ENCODE data around the gene EPC2. TPM values are rescaled to one million over a fixed set of nuclear protein-coding genes. Genes with fewer than 3 reads are reported as not detected.
A peak's percentile ranks its signal among the peaks of the same experiment; 100 is the strongest.
"Not testable (repeated sequence)": the region's sequence is repeated elsewhere in the genome, so short reads cannot be mapped to it uniquely, and the experiment has no call there.

The EPC2 gene
- total RNA-seq, 2 experiments from 2014 or later, result 26.1 to 26.5 TPM

- ChIA-PET CTCF (interaction anchor here (0.9 to 1.9 kb wide), 7 partner anchors 13 to 134 kb away, joined by 3 to 9 read pairs (median 4); no protein-coding TSS in a partner anchor), POLR2A (interaction anchor here (0.6 to 1.2 kb wide), 6 partner anchors 40 to 623 kb away, joined by 3 to 9 read pairs (median 4); partner anchors contain the start of genes MBD5 and ORC4)
- Mint-ChIP-seq H3K36me3 (ENCODE audit: low read depth) (peaks cover 2% of the 10 kb centered on the region), H3K4me1 (ENCODE audit: low read depth) (peaks cover 24% of the 10 kb centered on the region), H3K4me3 (peak overlapping the region; percentile 87), H3K27me3 (ENCODE audit: low read depth) (peaks cover 23% of the 10 kb centered on the region), H3K27ac (peak overlapping the region; percentile 28), H3K9me3 (ENCODE audit: insufficient read depth) (no peaks in the 10 kb centered on the region)
- ATAC-seq (no peak), DNase-seq (no peak)
These were observed 1.1 kb upstream of the EPC2 start for GRCh38 chr2:148643421-148643820.

- H3K36me3 Mint-ChIP-seq (ENCODE audit: low read depth), result peaks cover 3% of the 10 kb centered on the region
- POLR2A ChIA-PET, result interaction anchor here (0.7 to 2.2 kb wide), 7 partner anchors 13 to 117 kb away, joined by 3 to 13 read pairs (median 5); no protein-coding TSS in a partner anchor
- ATAC-seq, result peak; percentile 78
- peak; percentile 94 for DNase-seq
- H3K9me3 Mint-ChIP-seq (ENCODE audit: insufficient read depth), result no peaks in the 10 kb centered on the region
- peaks cover 31% of the 10 kb centered on the region for H3K4me1 Mint-ChIP-seq (ENCODE audit: low read depth)
- peak overlapping the region; percentile 97 for H3K27ac Mint-ChIP-seq
- H3K27me3 Mint-ChIP-seq (ENCODE audit: low read depth), result peaks cover 21% of the 10 kb centered on the region
- CTCF ChIA-PET, result interaction anchor here (0.6 to 1.8 kb wide), 5 partner anchors 13 to 345 kb away, joined by 3 to 5 read pairs (median 3); no protein-coding TSS in a partner anchor
- H3K4me3 Mint-ChIP-seq, result peak overlapping the region; percentile 87
These were observed 460 bp downstream of the EPC2 start for GRCh38 chr2:148644883-148645538.

- H3K27me3 Mint-ChIP-seq (ENCODE audit: low read depth), result peaks cover 21% of the 10 kb centered on the region
- POLR2A ChIA-PET, result interaction anchor here (0.6 to 2.2 kb wide), 14 partner anchors 10 to 624 kb away, joined by 3 to 13 read pairs (median 5); partner anchors contain the start of gene MBD5
- peak overlapping the region; percentile 97 for H3K27ac Mint-ChIP-seq
- H3K9me3 Mint-ChIP-seq (ENCODE audit: insufficient read depth), result no peaks in the 10 kb centered on the region
- DNase-seq (peak; percentile 82), ATAC-seq (peak; percentile 65)
- peaks cover 33% of the 10 kb centered on the region for H3K4me1 Mint-ChIP-seq (ENCODE audit: low read depth)
- H3K4me3 Mint-ChIP-seq, result peak overlapping the region; percentile 87
- CTCF ChIA-PET, result interaction anchor here (0.6 to 1.8 kb wide), 8 partner anchors 12 to 625 kb away, joined by 3 to 5 read pairs (median 4); partner anchors contain the start of gene MBD5
- H3K36me3 Mint-ChIP-seq (ENCODE audit: low read depth), result peaks cover 3% of the 10 kb centered on the region
These were observed 1.1 kb downstream of the EPC2 start for GRCh38 chr2:148645539-148646230.

- Mint-ChIP-seq H3K4me1 (ENCODE audit: low read depth) (peaks cover 38% of the 10 kb centered on the region), H3K27me3 (ENCODE audit: low read depth) (peaks cover 17% of the 10 kb centered on the region), H3K9me3 (ENCODE audit: insufficient read depth) (no peaks in the 10 kb centered on the region), H3K27ac (peak overlapping the region; percentile 89), H3K4me3 (peak overlapping the region; percentile 87), H3K36me3 (ENCODE audit: low read depth) (peaks cover 3% of the 10 kb centered on the region)
- ATAC-seq, result no peak
- ChIA-PET CTCF (interaction anchor here (1.0 to 1.8 kb wide), 7 partner anchors 12 to 625 kb away, joined by 3 to 5 read pairs (median 4); partner anchors contain the start of gene MBD5), POLR2A (interaction anchor here (0.6 to 2.2 kb wide), 11 partner anchors 10 to 625 kb away, joined by 3 to 13 read pairs (median 5); partner anchors contain the start of gene MBD5)
- no peak for DNase-seq
These were observed 1.6 kb downstream of the EPC2 start for GRCh38 chr2:148646231-148646559.

GRCh38 chr2:148647711-148648110 is 3.2 kb downstream of the EPC2 start:
- DNase-seq; H3K9me3 Mint-ChIP-seq (ENCODE audit: insufficient read depth); ATAC-seq; H3K4me3 Mint-ChIP-seq; H3K27me3 Mint-ChIP-seq (ENCODE audit: low read depth); H3K36me3 Mint-ChIP-seq (ENCODE audit: low read depth); CTCF ChIA-PET; H3K27ac Mint-ChIP-seq: not testable (repeated sequence)
- peaks cover 53% of the 10 kb centered on the region for H3K4me1 Mint-ChIP-seq (ENCODE audit: low read depth)
- POLR2A ChIA-PET, result interaction anchor here (0.6 to 1.8 kb wide), 3 partner anchors 94 to 343 kb away, joined by 3 to 5 read pairs (median 3); no protein-coding TSS in a partner anchor

GRCh38 chr2:148649936-148650335 is 5.4 kb downstream of the EPC2 start:
- DNase-seq (no peak), ATAC-seq (no peak)
- H3K36me3 Mint-ChIP-seq (ENCODE audit: low read depth), result peaks cover 3% of the 10 kb centered on the region
- no peak overlapping the region for H3K27ac Mint-ChIP-seq
- POLR2A ChIA-PET, result no interaction called here
- CTCF ChIA-PET, result no interaction called here
- H3K4me1 Mint-ChIP-seq (ENCODE audit: low read depth), result peaks cover 55% of the 10 kb centered on the region
- no peak overlapping the region for H3K4me3 Mint-ChIP-seq
- H3K9me3 Mint-ChIP-seq (ENCODE audit: insufficient read depth), result no peaks in the 10 kb centered on the region
- no peaks in the 10 kb centered on the region for H3K27me3 Mint-ChIP-seq (ENCODE audit: low read depth)

- Mint-ChIP-seq H3K27ac (no peak overlapping the region), H3K4me1 (ENCODE audit: low read depth) (peaks cover 57% of the 10 kb centered on the region)
These were observed 6.3 kb downstream of the EPC2 start for GRCh38 chr2:148650881-148651280.

GRCh38 chr2:148651972-148652371 is 7.4 kb downstream of the EPC2 start:
- DNase-seq (no peak), ATAC-seq (no peak)
- Mint-ChIP-seq H3K9me3 (ENCODE audit: insufficient read depth) (no peaks in the 10 kb centered on the region), H3K27ac (no peak overlapping the region), H3K4me3 (no peak overlapping the region), H3K36me3 (ENCODE audit: low read depth) (peaks cover 2% of the 10 kb centered on the region), H3K27me3 (ENCODE audit: low read depth) (no peaks in the 10 kb centered on the region), H3K4me1 (ENCODE audit: low read depth) (peaks cover 56% of the 10 kb centered on the region)
- ChIA-PET POLR2A (no interaction called here), CTCF (interaction anchor here (0.7 kb wide), 1 partner anchor 365 kb away, joined by 3 read pairs; no protein-coding TSS in a partner anchor)

More at GRCh38 chr2:148650881-148651280, 6.3 kb downstream of the EPC2 start:
- POLR2A ChIA-PET, result no interaction called here
- Mint-ChIP-seq H3K27me3 (ENCODE audit: low read depth) (no peaks in the 10 kb centered on the region), H3K36me3 (ENCODE audit: low read depth) (peaks cover 3% of the 10 kb centered on the region), H3K9me3 (ENCODE audit: insufficient read depth) (no peaks in the 10 kb centered on the region), H3K4me3 (no peak overlapping the region)
- ATAC-seq (no peak), DNase-seq (no peak)
- CTCF ChIA-PET, result no interaction called here

GRCh38 chr2:148653437-148653836 is 8.9 kb downstream of the EPC2 start:
- Mint-ChIP-seq H3K4me1 (ENCODE audit: low read depth) (peaks cover 62% of the 10 kb centered on the region), H3K27ac (no peak overlapping the region), H3K4me3 (no peak overlapping the region), H3K9me3 (ENCODE audit: insufficient read depth) (no peaks in the 10 kb centered on the region), H3K36me3 (ENCODE audit: low read depth) (peaks cover 2% of the 10 kb centered on the region), H3K27me3 (ENCODE audit: low read depth) (no peaks in the 10 kb centered on the region)
- DNase-seq (no peak), ATAC-seq (no peak)
- POLR2A ChIA-PET, result no interaction called here
- CTCF ChIA-PET, result no interaction called here

- H3K36me3 Mint-ChIP-seq (ENCODE audit: low read depth), result peaks cover 2% of the 10 kb centered on the region
- H3K9me3 Mint-ChIP-seq (ENCODE audit: insufficient read depth), result no peaks in the 10 kb centered on the region
- H3K27me3 Mint-ChIP-seq (ENCODE audit: low read depth), result no peaks in the 10 kb centered on the region
- no peak for ATAC-seq
- H3K27ac Mint-ChIP-seq, result no peak overlapping the region
- no peak for DNase-seq
- CTCF ChIA-PET, result no interaction called here
- H3K4me3 Mint-ChIP-seq, result no peak overlapping the region
- peaks cover 62% of the 10 kb centered on the region for H3K4me1 Mint-ChIP-seq (ENCODE audit: low read depth)
- POLR2A ChIA-PET, result no interaction called here
These were observed 9.9 kb downstream of the EPC2 start for GRCh38 chr2:148654435-148654834.

GRCh38 chr2:148656516-148656915 is 12.0 kb downstream of the EPC2 start:
- POLR2A ChIA-PET, result interaction anchor here (0.6 to 1.5 kb wide), 2 partner anchors 10 to 145 kb away, joined by 3 to 6 read pairs; no protein-coding TSS in a partner anchor
- no peak for ATAC-seq
- Mint-ChIP-seq H3K27me3 (ENCODE audit: low read depth) (no peaks in the 10 kb centered on the region), H3K4me1 (ENCODE audit: low read depth) (peaks cover 68% of the 10 kb centered on the region), H3K27ac (no peak overlapping the region), H3K9me3 (ENCODE audit: insufficient read depth) (no peaks in the 10 kb centered on the region), H3K36me3 (ENCODE audit: low read depth) (peaks cover 8% of the 10 kb centered on the region), H3K4me3 (no peak overlapping the region)
- DNase-seq, result no peak
- CTCF ChIA-PET, result interaction anchor here (0.7 to 1.2 kb wide), 3 partner anchors 13 to 129 kb away, joined by 3 read pairs; no protein-coding TSS in a partner anchor
